SK-N-SH (cell line): ENCODE data around the gene ADGRF4. TPM values are rescaled to one million over a fixed set of nuclear protein-coding genes. Genes with fewer than 3 reads are reported as not detected.

Source experiments
- CTCF ChIA-PET: fragments of 300-600, 350-600 bp; formaldehyde crosslinking; extraction: SDS; loops from one replicate; lab custom pipeline; 2021; lab: Yijun Ruan, JAX
- POLR2A ChIA-PET: fragments of 350-600 bp; sonication (Branson Sonifier 250); formaldehyde crosslinking; extraction: SDS; loops from one replicate; lab custom pipeline; 2020; ENCODE audit warnings: antibody characterized with exemption, inconsistent platforms; lab: Yijun Ruan, JAX
- DNase-seq: peaks from one replicate; pipeline ENCODE4 v3.0.0; 2012
- H2AFZ ChIP-seq: fragments of 200-600 bp; sonication (generic); 2 replicates; pipeline ENCODE4 v1.8.1; 2016; ENCODE audit warnings: antibody characterized with exemption, mild to moderate bottlenecking, low read depth
- H3F3A ChIP-seq: fragments of 200-600 bp; sonication (generic); replicated peaks from 2 replicates; pipeline ENCODE3; 2016; ENCODE audit warnings: antibody characterized with exemption, mild to moderate bottlenecking; ENCODE audit not compliant: insufficient read depth
- H3K27ac ChIP-seq, 2 experiments: fragments of 200-500 bp in 1 of 2; fragments of 200-600 bp in 1 of 2; sonication (Bioruptor generic) in 1 of 2; sonication (generic), shearing (Covaris generic) in 1 of 2; 2 replicates each; pipeline versions ENCODE4 v1.5.1 to v1.6.1; 2014 to 2016; ENCODE audit warnings: low read depth in 2 of 2, inconsistent platforms in 1 of 2, low read length in 1 of 2, mild to moderate bottlenecking in 1 of 2, mixed read lengths in 1 of 2
- H3K27me3 ChIP-seq: fragments of 200-600 bp; sonication (generic), shearing (Covaris generic); 2 replicates; pipeline ENCODE4 v1.6.1; 2016; ENCODE audit warnings: mixed run types; ENCODE audit not compliant: insufficient read depth
- H3K36me3 ChIP-seq, 2 experiments: fragments of 200-500 bp in 1 of 2; fragments of 200-600 bp in 1 of 2; sonication (Bioruptor generic) in 1 of 2; sonication (generic) in 1 of 2; replicated peaks in 1 of 2; 2 replicates each; pipeline versions ENCODE3 to v1.5.1; 2014 to 2016; ENCODE audit warnings: low read length in 1 of 2, mild to moderate bottlenecking in 1 of 2; ENCODE audit not compliant: insufficient read depth in 2 of 2, control insufficient read depth in 1 of 2
- H3K4me1 ChIP-seq, 2 experiments: fragments of 200-500 bp in 1 of 2; fragments of 200-600 bp in 1 of 2; sonication (Bioruptor generic) in 1 of 2; sonication (generic), shearing (Covaris generic) in 1 of 2; 2 replicates each; pipeline versions ENCODE4 v1.5.1 to v1.6.1; 2014 to 2016; ENCODE audit warnings: low read depth in 1 of 2, low read length in 1 of 2, mixed run types in 1 of 2; ENCODE audit not compliant: insufficient read depth in 2 of 2, control insufficient read depth in 1 of 2
- H3K4me2 ChIP-seq: fragments of 200-600 bp; sonication (generic), shearing (Covaris generic); 2 replicates; pipeline ENCODE4 v1.6.1; 2017; ENCODE audit warnings: mixed run types
- H3K4me3 ChIP-seq, 2 experiments: fragments of 200-500 bp in 1 of 2; fragments of 200-600 bp in 1 of 2; sonication (Bioruptor generic) in 1 of 2; sonication (generic), shearing (Covaris generic) in 1 of 2; 2 replicates each; pipeline versions ENCODE4 v1.5.1 to v1.8.1; 2014 to 2016; ENCODE audit warnings: low read depth in 2 of 2, inconsistent platforms in 1 of 2, low read length in 1 of 2, mild to moderate bottlenecking in 1 of 2, mixed read lengths in 1 of 2, moderate library complexity in 1 of 2
- H3K79me2 ChIP-seq: fragments of 200-600 bp; sonication (generic); 2 replicates; pipeline ENCODE4 v1.8.1; 2017; ENCODE audit warnings: mild to moderate bottlenecking; ENCODE audit not compliant: insufficient read depth
- H3K9ac ChIP-seq: fragments of 200-600 bp; sonication (generic); 2 replicates; pipeline ENCODE4 v1.6.1; 2017; ENCODE audit warnings: mixed run types
- H3K9me2 ChIP-seq: fragments of 200-600 bp; sonication (generic); 2 replicates; pipeline ENCODE4 v1.6.1; 2017; ENCODE audit warnings: mixed run types
- H3K9me3 ChIP-seq: fragments of 200-600 bp; sonication (generic); 2 replicates; pipeline ENCODE4 v1.6.1; 2017; ENCODE audit warnings: mixed run types, mild to moderate bottlenecking, moderate library complexity
- H4K20me1 ChIP-seq: fragments of 200-600 bp; sonication (generic); 2 replicates; pipeline ENCODE4 v1.6.1; 2017; ENCODE audit warnings: mild to moderate bottlenecking, mixed run types; ENCODE audit not compliant: insufficient read depth
- CTCF ChIP-seq: fragments of 200-600 bp; sonication (generic); IDR thresholded peaks from 2 replicates; pipeline ENCODE4 v1.6.1; 2017; ENCODE audit warnings: antibody characterized with exemption, mild to moderate bottlenecking, moderate library complexity
- EP300 ChIP-seq, 2 experiments: IDR thresholded peaks; 2 replicates each; pipeline versions ENCODE4 v1.4.0 to v1.6.1; 2012; ENCODE audit warnings: borderline replicate concordance in 1 of 2, low read depth in 1 of 2, low read length in 1 of 2
- FOSL2 ChIP-seq: IDR thresholded peaks from 2 replicates; pipeline ENCODE4 v1.4.0; 2012; ENCODE audit warnings: low read depth, mild to moderate bottlenecking, moderate library complexity, borderline replicate concordance
- FOXJ3 ChIP-seq: sonication (generic); formaldehyde crosslinking; IDR thresholded peaks from 2 replicates; pipeline ENCODE4 v1.5.1; 2020; ENCODE audit warnings: mild to moderate bottlenecking, missing genetic modification reagents
- GATA2 ChIP-seq: sonication (generic); formaldehyde crosslinking; IDR thresholded peaks from 2 replicates; pipeline ENCODE4 v1.5.0; 2020; ENCODE audit warnings: mild to moderate bottlenecking, missing genetic modification reagents
- IRF3 ChIP-seq: fragments of 150-350 bp; IDR thresholded peaks from 2 replicates; pipeline ENCODE4 v1.6.1; 2016; ENCODE audit warnings: mild to moderate bottlenecking, low read depth, low read length
- MAX ChIP-seq: IDR thresholded peaks from 2 replicates; pipeline ENCODE4 v1.4.0; 2012; ENCODE audit warnings: low read depth
- NFIC ChIP-seq: IDR thresholded peaks from 2 replicates; pipeline ENCODE4 v1.4.0; 2012; ENCODE audit warnings: borderline replicate concordance
- RAD21 ChIP-seq: IDR thresholded peaks from 2 replicates; pipeline ENCODE4 v1.6.1; 2012; ENCODE audit warnings: mild to moderate bottlenecking, low read length
- RCOR1 ChIP-seq: fragments of 150-350 bp; IDR thresholded peaks from 2 replicates; pipeline ENCODE4 v1.6.1; 2017; ENCODE audit warnings: antibody characterized with exemption, low read length
- REST ChIP-seq: IDR thresholded peaks from 2 replicates; pipeline ENCODE4 v1.6.1; 2012; ENCODE audit warnings: mild to moderate bottlenecking, low read depth, low read length, moderate library complexity
- RFX5 ChIP-seq: IDR thresholded peaks from 2 replicates; pipeline ENCODE4 v1.6.1; 2012; ENCODE audit warnings: mild to moderate bottlenecking, improper control_type of control experiment, low read length
- SMC3 ChIP-seq: IDR thresholded peaks from 2 replicates; pipeline ENCODE4 v1.6.1; 2012; ENCODE audit warnings: low read depth, low read length, improper control_type of control experiment
- TAF1 ChIP-seq: IDR thresholded peaks from 2 replicates; pipeline ENCODE4 v1.6.1; 2012; ENCODE audit warnings: low read depth, mild to moderate bottlenecking, low read length, moderate library complexity, borderline replicate concordance
- USF1 ChIP-seq: IDR thresholded peaks from 2 replicates; pipeline ENCODE4 v1.4.0; 2012; ENCODE audit warnings: low read depth, borderline replicate concordance
- YY1 ChIP-seq: IDR thresholded peaks from 2 replicates; pipeline ENCODE4 v1.4.0; 2012; ENCODE audit warnings: low read depth, mild to moderate bottlenecking
- ZBTB33 ChIP-seq: IDR thresholded peaks from 2 replicates; pipeline ENCODE4 v1.4.0; 2012; ENCODE audit warnings: low read depth, borderline replicate concordance
- WGBS: methylation state at CpG from one replicate; pipeline ENCODE4 v1.1.6; 2017; ENCODE audit warnings: low lambda C conversion rate; 5-methylcytosine and 5-hydroxymethylcytosine counted together
- polyA plus RNA-seq, 3 experiments: library from polyadenylated mRNA; depleted of rRNA; stranded (reverse); fragments of >200 nt; gene quantifications; 2 replicates each; pipeline ENCODE4 v1.2.3, GENCODE V29; 2012

ADGRF4 gene
- polyA plus RNA-seq, 1 of the 3 experiments (the other 2 are of a cell fraction), result not detected

- TF ChIP-seq SMC3, result no peak
- no peak for TF ChIP-seq RCOR1
- TF ChIP-seq ZBTB33, result no peak
- TF ChIP-seq GATA2 (CRISPR knock-in tag), result no peak
- TF ChIP-seq CTCF, result no peak
- TF ChIP-seq MAX, result no peak
- TF ChIP-seq REST, result no peak
- no peak for TF ChIP-seq FOXJ3 (CRISPR knock-in tag)
- no peak for TF ChIP-seq IRF3
- TF ChIP-seq EP300 (IDR thresholded peaks at IDR 0.05; ENCODE audit: borderline replicate concordance in 1 of 2, low read depth in 1 of 2, low read length in 1 of 2), result no peak
- no peak for TF ChIP-seq TAF1
- no peak for TF ChIP-seq RAD21
- no peak for TF ChIP-seq RFX5
- no peak for TF ChIP-seq YY1
- no peak for TF ChIP-seq USF1
- TF ChIP-seq NFIC, result no peak
- no peak for TF ChIP-seq FOSL2
- POLR2A ChIA-PET, result no interaction called here
- no peak for DNase-seq
- Histone ChIP-seq H3K27me3 (peaks cover 40% of the 10 kb centered on the region; the same call in 1 of the 2 replicates), H4K20me1 (no peaks in the 10 kb centered on the region), H3K27ac (no peak overlapping the region), H3K4me1 (no peaks in the 10 kb centered on the region), H3K4me2 (no peak overlapping the region), H3K9me3 (no peaks in the 10 kb centered on the region), H3K79me2 (no peaks in the 10 kb centered on the region), H3F3A (no peaks in the 10 kb centered on the region), H3K9me2 (no peaks in the 10 kb centered on the region), H2AFZ (no peak overlapping the region), H3K4me3 (no peak overlapping the region), H3K36me3 (no peaks in the 10 kb centered on the region), H3K9ac (no peak overlapping the region)
- 18% methylated on average over 4 of the region's 4 CpGs for WGBS
- CTCF ChIA-PET, result no interaction called here
These were observed 16.4 kb downstream of the ADGRF4 start for GRCh38 chr6:47714802-47715201.
